ENCODE data around the gene NRGN.
"Not testable (repeated sequence)": the region's sequence is repeated elsewhere in the genome, so short reads cannot be mapped to it uniquely, and the experiment has no call there.

NRGN gene

DNA sequence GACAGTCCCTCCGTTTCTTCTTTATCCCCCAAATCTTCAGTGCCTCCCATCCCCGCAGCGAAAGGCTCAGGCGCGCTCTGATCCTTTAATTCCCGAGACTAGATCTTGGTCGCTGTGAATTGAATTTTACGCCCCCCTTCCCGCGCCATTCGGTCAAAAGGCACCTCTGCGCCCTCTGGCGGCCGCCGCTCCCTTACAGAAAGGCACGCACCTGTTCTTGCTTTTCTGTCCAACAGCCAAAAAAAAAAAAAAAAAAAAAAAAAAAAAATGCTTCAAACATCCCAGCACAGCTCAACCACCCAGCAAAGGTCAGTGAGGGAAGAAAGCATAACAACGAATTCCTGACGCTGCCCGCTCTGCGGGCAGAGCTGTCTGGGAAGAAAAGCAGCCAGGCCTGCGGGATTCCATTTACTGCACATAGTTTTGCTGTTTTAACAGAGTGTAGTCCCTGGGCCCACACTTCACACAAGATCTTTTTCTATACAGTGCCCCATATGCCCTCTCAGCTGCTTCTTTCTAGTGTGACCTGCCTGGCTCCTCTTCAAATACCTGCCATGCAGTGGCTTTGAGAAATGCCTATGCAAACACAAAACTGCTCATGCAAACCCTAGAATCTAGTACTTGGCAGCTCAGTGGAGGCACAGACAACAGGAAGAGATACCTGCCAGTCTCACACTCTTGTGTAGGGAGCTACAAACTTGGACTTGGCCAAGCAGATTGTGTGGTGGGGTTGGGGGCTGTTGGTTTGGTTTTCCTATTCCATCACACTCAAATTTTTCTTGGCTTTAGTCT lies 23.6 kb downstream of the NRGN start:
- Histone ChIP-seq H3K36me3 (ENCODE audit: insufficient read depth, low read length) (0 out of 2 replicates have a peak, but pooled peaks cover 12% of the 10 kb centered on the region), H3K79me2 (ENCODE audit: control insufficient read depth, insufficient read depth, low read length, unreplicated experiment) (peaks cover 3% of the 10 kb centered on the region), H3K27me3 (ENCODE audit: insufficient read depth, low read length) (peaks cover 13% of the 10 kb centered on the region; the same call in 1 of the 2 replicates), H3K27ac (ENCODE audit: low read depth, low read length) (no peak overlapping the region), H3K4me1 (ENCODE audit: control insufficient read depth, insufficient read depth, low read length, unreplicated experiment) (peaks cover 4% of the 10 kb centered on the region), H3K4me3 (ENCODE audit: low read depth, low read length) (peak overlapping the region; percentile 75), H2AFZ (ENCODE audit: low read length, unreplicated experiment) (no peak overlapping the region)

DNA sequence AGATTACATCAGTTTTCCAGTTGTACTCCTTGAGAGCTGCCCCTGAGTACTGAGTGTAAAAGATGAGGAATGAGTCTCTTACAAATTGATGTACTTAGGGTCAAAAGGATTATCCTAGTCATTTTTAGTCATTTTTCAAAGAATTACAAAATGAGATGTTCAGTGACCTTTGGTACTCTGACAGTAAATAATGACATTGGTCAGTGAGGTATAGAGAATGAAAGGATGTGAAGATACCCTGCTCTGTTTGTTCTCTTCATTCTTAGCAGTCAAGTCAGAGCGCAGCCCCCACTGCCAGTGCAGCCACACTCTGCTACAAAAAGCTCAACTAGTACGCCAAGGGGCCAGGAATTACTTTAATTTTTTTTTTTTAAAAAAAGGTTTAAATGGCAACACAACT lies 26.4 kb downstream of the NRGN start:
- Histone ChIP-seq H3K27me3 (ENCODE audit: insufficient read depth, low read length) (peaks cover 9% of the 10 kb centered on the region; the same call in 1 of the 2 replicates), H3K4me1 (ENCODE audit: control insufficient read depth, insufficient read depth, low read length, unreplicated experiment) (peaks cover 24% of the 10 kb centered on the region), H3K36me3 (ENCODE audit: insufficient read depth, low read length) (peaks cover 12% of the 10 kb centered on the region; the same call in 1 of the 2 replicates), H3K79me2 (ENCODE audit: control insufficient read depth, insufficient read depth, low read length, unreplicated experiment) (peaks cover 5% of the 10 kb centered on the region), H3K27ac (ENCODE audit: low read depth, low read length) (no peak overlapping the region; the same call in 1 of the 2 replicates), H2AFZ (ENCODE audit: low read length, unreplicated experiment) (no peak overlapping the region), H3K4me3 (ENCODE audit: low read depth, low read length) (no peak overlapping the region)

- Histone ChIP-seq H3K27me3 (ENCODE audit: insufficient read depth, low read length) (no peaks in the 10 kb centered on the region), H3K79me2 (ENCODE audit: control insufficient read depth, insufficient read depth, low read length, unreplicated experiment) (peaks cover 5% of the 10 kb centered on the region), H3K36me3 (ENCODE audit: insufficient read depth, low read length) (peaks cover 12% of the 10 kb centered on the region; the same call in 1 of the 2 replicates), H3K4me1 (ENCODE audit: control insufficient read depth, insufficient read depth, low read length, unreplicated experiment) (peaks cover 26% of the 10 kb centered on the region), H2AFZ (ENCODE audit: low read length, unreplicated experiment) (no peak overlapping the region), H3K4me3 (ENCODE audit: low read depth, low read length) (no peak overlapping the region), H3K27ac (ENCODE audit: low read depth, low read length) (peak overlapping the region; percentile 86)
Observed at GRCh38 chr11:124768914-124769313, 29.2 kb downstream of the NRGN start.

- peak overlapping the region; percentile 86 for H3K27ac ChIP-seq (ENCODE audit: low read depth, low read length)
- H2AFZ ChIP-seq (ENCODE audit: low read length, unreplicated experiment) = no peak overlapping the region
- no peak overlapping the region for H3K4me3 ChIP-seq (ENCODE audit: low read depth, low read length)
- no peaks in the 10 kb centered on the region for H3K27me3 ChIP-seq (ENCODE audit: insufficient read depth, low read length)
- H3K4me1 ChIP-seq (ENCODE audit: control insufficient read depth, insufficient read depth, low read length, unreplicated experiment) = peaks cover 26% of the 10 kb centered on the region
- H3K79me2 ChIP-seq (ENCODE audit: control insufficient read depth, insufficient read depth, low read length, unreplicated experiment) = peaks cover 12% of the 10 kb centered on the region
- peaks cover 12% of the 10 kb centered on the region; the same call in 1 of the 2 replicates for H3K36me3 ChIP-seq (ENCODE audit: insufficient read depth, low read length)
Observed at GRCh38 chr11:124769806-124770774, 30.3 kb downstream of the NRGN start.

DNA sequence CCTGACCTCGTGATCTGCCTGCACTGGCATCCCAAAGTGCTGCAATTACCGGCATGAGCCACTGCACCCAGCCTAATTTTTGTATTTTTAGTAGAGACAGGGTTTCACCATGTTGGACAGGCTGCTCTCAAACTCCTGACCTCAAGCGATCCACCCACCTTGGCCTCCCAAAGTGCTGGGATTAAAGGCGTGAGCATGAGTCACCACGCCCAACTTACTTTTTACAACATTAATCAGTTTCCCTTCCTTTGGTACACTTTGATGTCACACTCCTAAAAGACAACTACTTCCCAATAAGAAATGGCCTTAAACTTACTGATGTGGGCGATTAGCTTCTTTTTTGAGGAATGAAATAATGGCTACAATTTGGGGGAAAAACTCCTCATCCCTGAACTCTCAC lies 31.2 kb downstream of the NRGN start:
- H2AFZ ChIP-seq (ENCODE audit: low read length, unreplicated experiment); H3K27me3 ChIP-seq (ENCODE audit: insufficient read depth, low read length); H3K4me3 ChIP-seq (ENCODE audit: low read depth, low read length): not testable (repeated sequence)
- Histone ChIP-seq H3K27ac (ENCODE audit: low read depth, low read length) (peak overlapping the region; percentile 43; the same call in 1 of the 2 replicates), H3K79me2 (ENCODE audit: control insufficient read depth, insufficient read depth, low read length, unreplicated experiment) (peaks cover 18% of the 10 kb centered on the region), H3K4me1 (ENCODE audit: control insufficient read depth, insufficient read depth, low read length, unreplicated experiment) (peaks cover 26% of the 10 kb centered on the region), H3K36me3 (ENCODE audit: insufficient read depth, low read length) (peaks cover 12% of the 10 kb centered on the region; the same call in 1 of the 2 replicates)

- H3K79me2 ChIP-seq (ENCODE audit: control insufficient read depth, insufficient read depth, low read length, unreplicated experiment) = peaks cover 36% of the 10 kb centered on the region
- H3K27ac ChIP-seq (ENCODE audit: low read depth, low read length) = no peak overlapping the region
- no peak overlapping the region for H3K4me3 ChIP-seq (ENCODE audit: low read depth, low read length)
- H3K4me1 ChIP-seq (ENCODE audit: control insufficient read depth, insufficient read depth, low read length, unreplicated experiment) = no peaks in the 10 kb centered on the region
- no peak overlapping the region for H2AFZ ChIP-seq (ENCODE audit: low read length, unreplicated experiment)
- H3K27me3 ChIP-seq (ENCODE audit: insufficient read depth, low read length) = no peaks in the 10 kb centered on the region
- H3K36me3 ChIP-seq (ENCODE audit: insufficient read depth, low read length) = peaks cover 3% of the 10 kb centered on the region; the same call in 1 of the 2 replicates
Observed at GRCh38 chr11:124776865-124777645, 37.3 kb downstream of the NRGN start.

- H3K27me3 ChIP-seq (ENCODE audit: insufficient read depth, low read length) = no peaks in the 10 kb centered on the region
- H3K79me2 ChIP-seq (ENCODE audit: control insufficient read depth, insufficient read depth, low read length, unreplicated experiment) = peaks cover 37% of the 10 kb centered on the region
- H3K36me3 ChIP-seq (ENCODE audit: insufficient read depth, low read length) = peaks cover 3% of the 10 kb centered on the region; the same call in 1 of the 2 replicates
- no peak overlapping the region for H2AFZ ChIP-seq (ENCODE audit: low read length, unreplicated experiment)
- H3K4me1 ChIP-seq (ENCODE audit: control insufficient read depth, insufficient read depth, low read length, unreplicated experiment) = no peaks in the 10 kb centered on the region
- no peak overlapping the region for H3K27ac ChIP-seq (ENCODE audit: low read depth, low read length)
- no peak overlapping the region for H3K4me3 ChIP-seq (ENCODE audit: low read depth, low read length)
Observed at GRCh38 chr11:124778281-124778680, 38.5 kb downstream of the NRGN start.

GRCh38 chr11:124779568-124779967 lies 39.8 kb downstream of the NRGN start:
- Histone ChIP-seq H3K27me3 (ENCODE audit: insufficient read depth, low read length) (no peaks in the 10 kb centered on the region), H2AFZ (ENCODE audit: low read length, unreplicated experiment) (no peak overlapping the region), H3K4me1 (ENCODE audit: control insufficient read depth, insufficient read depth, low read length, unreplicated experiment) (no peaks in the 10 kb centered on the region), H3K4me3 (ENCODE audit: low read depth, low read length) (no peak overlapping the region), H3K79me2 (ENCODE audit: control insufficient read depth, insufficient read depth, low read length, unreplicated experiment) (peaks cover 40% of the 10 kb centered on the region), H3K36me3 (ENCODE audit: insufficient read depth, low read length) (peaks cover 3% of the 10 kb centered on the region; the same call in 1 of the 2 replicates), H3K27ac (ENCODE audit: low read depth, low read length) (no peak overlapping the region)

DNA sequence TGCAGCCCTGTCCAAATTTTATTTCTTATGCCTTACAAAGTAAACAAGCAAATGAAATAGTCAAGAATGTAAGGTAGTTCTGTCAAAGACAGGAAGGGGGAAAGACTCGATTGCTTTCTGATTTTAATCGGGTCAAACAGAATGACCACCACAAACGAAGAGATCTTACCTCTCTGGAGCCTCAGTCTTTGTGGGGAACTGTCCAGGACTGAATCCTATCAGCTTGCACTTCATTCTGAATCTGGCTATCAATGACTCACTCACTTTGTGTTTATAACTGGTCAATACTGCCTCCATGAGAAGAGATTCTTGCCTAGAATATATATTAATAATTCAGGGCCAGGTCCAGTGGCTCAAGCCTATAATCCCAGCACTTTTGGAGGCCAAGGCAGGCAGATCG lies 43.3 kb downstream of the NRGN start:
- H3K36me3 ChIP-seq (ENCODE audit: insufficient read depth, low read length) = no peaks in the 10 kb centered on the region
- H3K4me3 ChIP-seq (ENCODE audit: low read depth, low read length) = no peak overlapping the region
- H3K27me3 ChIP-seq (ENCODE audit: insufficient read depth, low read length) = no peaks in the 10 kb centered on the region
- H3K4me1 ChIP-seq (ENCODE audit: control insufficient read depth, insufficient read depth, low read length, unreplicated experiment) = no peaks in the 10 kb centered on the region
- peaks cover 46% of the 10 kb centered on the region for H3K79me2 ChIP-seq (ENCODE audit: control insufficient read depth, insufficient read depth, low read length, unreplicated experiment)
- H3K27ac ChIP-seq (ENCODE audit: low read depth, low read length) = no peak overlapping the region
- H2AFZ ChIP-seq (ENCODE audit: low read length, unreplicated experiment) = no peak overlapping the region

- H3K27ac ChIP-seq (ENCODE audit: low read depth, low read length) = no peak overlapping the region
- no peaks in the 10 kb centered on the region for H3K27me3 ChIP-seq (ENCODE audit: insufficient read depth, low read length)
- peaks cover 52% of the 10 kb centered on the region for H3K79me2 ChIP-seq (ENCODE audit: control insufficient read depth, insufficient read depth, low read length, unreplicated experiment)
- H3K36me3 ChIP-seq (ENCODE audit: insufficient read depth, low read length) = no peaks in the 10 kb centered on the region
- no peaks in the 10 kb centered on the region for H3K4me1 ChIP-seq (ENCODE audit: control insufficient read depth, insufficient read depth, low read length, unreplicated experiment)
- H3K4me3 ChIP-seq (ENCODE audit: low read depth, low read length) = no peak overlapping the region
- no peak overlapping the region for H2AFZ ChIP-seq (ENCODE audit: low read length, unreplicated experiment)
Observed at GRCh38 chr11:124784051-124784450, 44.3 kb downstream of the NRGN start.

Data from ACC112 (cell line).